Stimulated activated CD8-positive, alpha-beta memory T cell treated with anti-CD3 and anti-CD28 coated beads, Interleukin-12 subunit alpha, Interleukin-12 subunit beta, amount 100 ng/mL, for 1 hour (primary cell): ENCODE data around the gene CHAD.
A peak's percentile ranks its signal among the peaks of the same experiment; 100 is the strongest.

Experiments used
- DNase-seq: peaks from one replicate; pipeline ENCODE4 v3.0.0-alpha.2; 2020; ENCODE audit warnings: low read depth

CHAD gene

GRCh38 chr17:50468304-50469207 lies at the start of gene CHAD:
CHAD (minus strand) TSS chr17:50468880; CDS start chr17:50468813, 67 bp downstream.
- no peak for DNase-seq

GRCh38 chr17:50517504-50518383 lies 49.1 kb upstream of the CHAD start:
- DNase-seq = no peak

GRCh38 chr17:50517011-50517410 lies 48.3 kb upstream of the CHAD start:
- DNase-seq = no peak

GRCh38 chr17:50514936-50515702 lies 46.4 kb upstream of the CHAD start:
- no peak for DNase-seq

- DNase-seq = no peak
Observed at GRCh38 chr17:50514388-50514787, 45.7 kb upstream of the CHAD start.

- DNase-seq = no peak
Observed at GRCh38 chr17:50513495-50513894, 44.8 kb upstream of the CHAD start.

GRCh38 chr17:50511058-50511457 lies 42.4 kb upstream of the CHAD start:
- DNase-seq = no peak

- no peak for DNase-seq
Observed at GRCh38 chr17:50508573-50509460, 40.1 kb upstream of the CHAD start.

GRCh38 chr17:50507871-50508572 lies 39.3 kb upstream of the CHAD start, which contains the start of gene MYCBPAP:
MYCBPAP (plus strand) TSS chr17:50508439; CDS start chr17:50508675, 236 bp downstream.
- peak; percentile 65 for DNase-seq

- DNase-seq = no peak
Observed at GRCh38 chr17:50506298-50506697, 37.6 kb upstream of the CHAD start.

GRCh38 chr17:50505591-50506130 lies 37.0 kb upstream of the CHAD start:
- no peak for DNase-seq

- DNase-seq = no peak
Observed at GRCh38 chr17:50502301-50502990, 33.8 kb upstream of the CHAD start.

- no peak for DNase-seq
Observed at GRCh38 chr17:50501054-50501453, 32.4 kb upstream of the CHAD start.

- no peak for DNase-seq
Observed at GRCh38 chr17:50499721-50500120, 31.0 kb upstream of the CHAD start.

- no peak for DNase-seq
Observed at GRCh38 chr17:50499270-50499669, 30.6 kb upstream of the CHAD start.

- DNase-seq = no peak
Observed at GRCh38 chr17:50498021-50498874, 29.6 kb upstream of the CHAD start.

- no peak for DNase-seq
Observed at GRCh38 chr17:50495918-50496317, 27.2 kb upstream of the CHAD start.

GRCh38 chr17:50495217-50495823 lies 26.6 kb upstream of the CHAD start:
- no peak for DNase-seq
